GM12801 (cell line): Measurements from ENCODE around the gene RNU7-1.

Experiments
- CTCF ChIP-seq: IDR thresholded peaks from one replicate; pipeline ENCODE4 v1.5.1; 2011; ENCODE audit warnings: control low read depth; ENCODE audit not compliant: insufficient read length; ENCODE audit errors: extremely low read depth

RNU7-1 gene

GRCh38 chr12:6943722-6944380, at the start of gene RNU7-1, which contains the start of gene C12orf57:
Gene RNU7-1, plus strand, starts transcription at chr12:6943816.
Gene C12orf57, plus strand, starts transcription at chr12:6944022. Its CDS starts 100 bp downstream, at chr12:6944122.
- TF ChIP-seq CTCF, result no peak

GRCh38 chr12:6894321-6894720, 49.3 kb upstream of the RNU7-1 start:
- no peak for TF ChIP-seq CTCF

DNA sequence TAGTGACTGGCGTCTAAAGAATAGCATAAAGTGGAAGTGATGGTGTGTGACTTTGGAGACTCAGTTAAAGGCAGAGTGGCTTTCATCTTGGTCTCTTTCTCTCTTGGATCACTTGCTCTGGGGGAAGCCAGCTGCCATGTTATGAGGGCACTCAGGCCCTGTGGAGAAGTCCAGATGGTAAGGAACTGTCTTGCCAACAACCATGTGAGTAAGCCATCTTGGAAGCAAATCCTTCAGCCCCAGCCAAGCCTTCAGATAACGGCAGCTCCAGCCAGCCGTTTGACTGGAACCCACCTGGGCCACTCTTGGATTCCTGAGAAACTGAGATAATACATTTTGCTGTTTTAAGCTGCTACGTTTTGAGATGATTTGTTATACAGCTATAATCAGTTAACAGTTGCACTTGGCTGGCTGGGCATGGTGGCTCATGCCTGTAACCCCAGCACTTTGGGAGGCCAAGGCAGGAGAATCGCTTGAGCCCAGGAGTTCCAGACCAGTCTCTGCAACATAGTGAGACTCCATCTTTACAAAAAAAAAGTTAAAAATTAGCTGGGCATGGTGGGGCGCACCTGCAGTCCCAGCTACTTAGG, 46.7 kb upstream of the RNU7-1 start:
- TF ChIP-seq CTCF, result no peak

GRCh38 chr12:6899427-6899826, 44.2 kb upstream of the RNU7-1 start:
- no peak for TF ChIP-seq CTCF

GRCh38 chr12:6899837-6900519, 43.6 kb upstream of the RNU7-1 start:
- no peak for TF ChIP-seq CTCF

GRCh38 chr12:6902448-6902847, 41.2 kb upstream of the RNU7-1 start:
- TF ChIP-seq CTCF, result no peak

DNA sequence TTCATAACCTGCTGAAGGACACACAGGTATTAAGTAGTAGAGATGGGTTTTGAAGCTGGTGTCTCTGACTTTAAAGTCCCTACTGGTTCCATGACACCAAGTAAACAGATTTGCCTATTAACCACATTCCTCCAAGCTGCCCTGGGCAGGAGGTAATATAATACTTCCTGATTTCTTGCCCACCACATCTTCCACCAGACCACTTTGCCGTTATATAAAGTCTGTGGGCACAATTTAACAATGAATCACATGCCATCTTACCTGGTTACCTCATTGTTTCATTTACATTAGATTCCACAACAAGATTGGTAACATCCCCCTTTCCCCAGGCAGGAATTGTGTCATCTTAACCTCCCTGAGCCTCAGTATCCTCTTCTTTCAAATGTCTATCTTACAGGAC, 39.9 kb upstream of the RNU7-1 start:
- TF ChIP-seq CTCF, result no peak
